Endothelial cell of umbilical vein (primary cell): ENCODE measurements around the gene LUC7L. TPM values are rescaled to one million over a fixed set of nuclear protein-coding genes. Genes with fewer than 3 reads are reported as not detected.

Experiments used
- BruUV-seq: library from RNA; stranded (reverse); fragments of 400-500 nt; replicated peaks from 2 replicates; lab custom pipeline; 2021; lab: Mats Ljungman, UMichigan
- CTCF ChIA-PET: fragments of 300-600, 350-600 bp; sonication (Branson Sonifier 250); formaldehyde crosslinking; loops from one replicate; lab custom pipeline; 2021; ENCODE audit warnings: antibody characterized with exemption, inconsistent platforms; lab: Charles Lee
- POLR2A ChIA-PET: fragments of 300-600, 350-600 bp; sonication (Branson Sonifier 250); formaldehyde crosslinking; loops from one replicate; lab custom pipeline; 2021; ENCODE audit warnings: antibody characterized with exemption, inconsistent platforms; lab: Charles Lee
- DNase-seq: peaks from one replicate; pipeline ENCODE4 v3.0.0-alpha.2; 2011; ENCODE audit warnings: low read depth, low spot score
- FAIRE-seq: peaks from 2 replicates; lab custom pipeline; 2011; peaks lifted over from hg19 to GRCh38; lab: Jason Lieb, UNC
- H2AFZ ChIP-seq: 2 replicates; pipeline ENCODE4 v1.6.0; 2012; ENCODE audit warnings: low read depth, low read length, control low read depth, inconsistent platforms
- H3K27ac ChIP-seq: 2 replicates; pipeline ENCODE4 v1.5.1; 2011; ENCODE audit warnings: low read depth, mild to moderate bottlenecking, control low read depth, low read length, moderate library complexity; ENCODE audit not compliant: insufficient read depth
- H3K27me3 ChIP-seq, 2 experiments: 2 replicates each; pipeline versions ENCODE4 v1.6.0 to v1.6.1; 2011; ENCODE audit warnings: low read length in 2 of 2, mixed read lengths in 1 of 2; ENCODE audit not compliant: control insufficient read depth in 2 of 2, insufficient read depth in 2 of 2
- H3K36me3 ChIP-seq, 2 experiments: 2 replicates in 1 of 2; 3 replicates in 1 of 2; pipeline ENCODE4 v1.5.1; 2011; ENCODE audit warnings: low read length in 2 of 2, mild to moderate bottlenecking in 1 of 2, moderate library complexity in 1 of 2; ENCODE audit not compliant: control insufficient read depth in 2 of 2, insufficient read depth in 2 of 2; ENCODE audit errors: extremely low read depth in 1 of 2
- H3K4me1 ChIP-seq: 3 replicates; pipeline ENCODE4 v1.5.1; 2011; ENCODE audit warnings: mild to moderate bottlenecking, low read length; ENCODE audit not compliant: control insufficient read depth, insufficient read depth; ENCODE audit errors: extremely low read depth
- H3K4me2 ChIP-seq: 2 replicates; pipeline ENCODE4 v1.6.1; 2011; ENCODE audit warnings: low read length, control low read depth, mixed read lengths; ENCODE audit not compliant: insufficient read depth
- H3K4me3 ChIP-seq, 3 experiments: fragments of 200-600 bp in 1 of 3; sonication (generic), shearing (Covaris generic) in 1 of 3; replicated peaks in 1 of 3; 2 replicates each; pipeline ENCODE4 v1.5.1; 2011 to 2016; ENCODE audit warnings: control low read depth in 3 of 3, low read length in 3 of 3, mild to moderate bottlenecking in 2 of 3, inconsistent platforms in 1 of 3, low read depth in 1 of 3, moderate library complexity in 1 of 3; ENCODE audit not compliant: insufficient read depth in 1 of 3
- H3K79me2 ChIP-seq: 2 replicates; pipeline ENCODE4 v1.6.0; 2012; ENCODE audit warnings: low read length, inconsistent platforms; ENCODE audit not compliant: control insufficient read depth, insufficient read depth
- H3K9ac ChIP-seq: replicated peaks from 2 replicates; pipeline ENCODE3; 2011; ENCODE audit warnings: low read length, control low read depth; ENCODE audit not compliant: insufficient read depth; ENCODE audit errors: extremely low read depth
- H3K9me1 ChIP-seq: replicated peaks from 3 replicates; pipeline ENCODE4 v1.6.0; 2011; ENCODE audit warnings: mild to moderate bottlenecking, low read length; ENCODE audit not compliant: control insufficient read depth, insufficient read depth; ENCODE audit errors: extremely low read depth
- H3K9me3 ChIP-seq: replicated peaks from 2 replicates; pipeline ENCODE4 v1.5.1; 2012; ENCODE audit warnings: low read length, inconsistent platforms; ENCODE audit not compliant: control insufficient read depth, insufficient read depth
- H4K20me1 ChIP-seq: replicated peaks from 2 replicates; pipeline ENCODE3; 2011; ENCODE audit warnings: mild to moderate bottlenecking, low read length; ENCODE audit not compliant: control insufficient read depth, insufficient read depth; ENCODE audit errors: extremely low read depth
- EZH2 ChIP-seq: IDR thresholded peaks from 2 replicates; pipeline ENCODE4 v1.6.1; 2012; ENCODE audit warnings: borderline replicate concordance, low read depth, mild to moderate bottlenecking, moderate library complexity, low read length, inconsistent platforms; ENCODE audit not compliant: severe bottlenecking
- FOS ChIP-seq: IDR thresholded peaks from 2 replicates; pipeline ENCODE4 v1.6.1; 2011; ENCODE audit warnings: mild to moderate bottlenecking, low read length, moderate library complexity, borderline replicate concordance; ENCODE audit not compliant: insufficient read depth
- GATA2 ChIP-seq: IDR thresholded peaks from 2 replicates; pipeline ENCODE4 v1.7.0; 2011; ENCODE audit warnings: low read depth, mild to moderate bottlenecking, moderate library complexity, mixed read lengths, low read length; ENCODE audit not compliant: insufficient read length, insufficient read depth
- JUN ChIP-seq: IDR thresholded peaks from 2 replicates; pipeline ENCODE4 v1.6.1; 2011; ENCODE audit warnings: borderline replicate concordance, low read depth; ENCODE audit not compliant: insufficient read length, insufficient read depth
- MYC ChIP-seq: IDR thresholded peaks from one replicate; pipeline ENCODE4 v1.6.1; 2011; ENCODE audit warnings: mild to moderate bottlenecking, low read depth, low read length
- POLR2A ChIP-seq: IDR thresholded peaks from 2 replicates; pipeline ENCODE4 v1.6.1; 2012; ENCODE audit warnings: low read depth, mild to moderate bottlenecking, control low read depth, low read length
- POLR2AphosphoS5 ChIP-seq: IDR thresholded peaks from 2 replicates; pipeline ENCODE4 v1.6.1; 2012; ENCODE audit warnings: low read depth, mild to moderate bottlenecking, control low read depth, low read length, moderate library complexity; ENCODE audit not compliant: insufficient read depth
- dilution Hi-C: fragments of 300-500 bp; cut with MboI; formaldehyde crosslinking; loops from one replicate; pipeline ENCODE4 v1.15.0; 2019; ENCODE audit warnings: low sequenced_read_pairs; ENCODE audit not compliant: extremely low pct_ligation_motif_present
- intact Hi-C: fragments of 100-400 bp; cut with micrococcal nuclease; formaldehyde crosslinking; loops from one replicate; pipeline ENCODE4 v1.10.0; 2022
- polyA plus RNA-seq, 4 experiments: library from polyadenylated mRNA; depleted of rRNA in 3 of 4; stranded (reverse) in 3 of 4; unstranded in 1 of 4; fragments of >200 nt; gene quantifications; 2 replicates each; pipeline versions ENCODE4 v1.2.1 to v1.2.3, GENCODE V29; 2011 to 2012; ENCODE audit warnings: missing spikeins in 1 of 4
- total RNA-seq: library from RNA; stranded (reverse); gene quantifications from 2 replicates; pipeline ENCODE4 v1.2.3, GENCODE V29; 2021
- TF ChIP-seq, protein P1 (sequence below), 2 donors: IDR thresholded peaks; 1 replicate in 1 of 2; 2 replicates in 1 of 2; pipeline ENCODE4 v1.5.1; 2011; ENCODE audit warnings: low read length in 2 of 2, mild to moderate bottlenecking in 2 of 2, moderate library complexity in 2 of 2, control low read depth in 1 of 2, inconsistent platforms in 1 of 2, low read depth in 1 of 2; ENCODE audit not compliant: insufficient read depth in 1 of 2; ENCODE audit errors: extremely low read depth in 1 of 2
- TF ChIP-seq, protein P2 (sequence below): IDR thresholded peaks from 2 replicates; pipeline ENCODE4 v1.6.1; 2011; ENCODE audit not compliant: insufficient read depth, insufficient read length

The LUC7L gene
- total and polyA plus RNA-seq, 2 donors (not counting 3 experiments of a cell fraction or from before 2014, with no cell fraction given) = 75.4 to 94.7 TPM

DNA sequence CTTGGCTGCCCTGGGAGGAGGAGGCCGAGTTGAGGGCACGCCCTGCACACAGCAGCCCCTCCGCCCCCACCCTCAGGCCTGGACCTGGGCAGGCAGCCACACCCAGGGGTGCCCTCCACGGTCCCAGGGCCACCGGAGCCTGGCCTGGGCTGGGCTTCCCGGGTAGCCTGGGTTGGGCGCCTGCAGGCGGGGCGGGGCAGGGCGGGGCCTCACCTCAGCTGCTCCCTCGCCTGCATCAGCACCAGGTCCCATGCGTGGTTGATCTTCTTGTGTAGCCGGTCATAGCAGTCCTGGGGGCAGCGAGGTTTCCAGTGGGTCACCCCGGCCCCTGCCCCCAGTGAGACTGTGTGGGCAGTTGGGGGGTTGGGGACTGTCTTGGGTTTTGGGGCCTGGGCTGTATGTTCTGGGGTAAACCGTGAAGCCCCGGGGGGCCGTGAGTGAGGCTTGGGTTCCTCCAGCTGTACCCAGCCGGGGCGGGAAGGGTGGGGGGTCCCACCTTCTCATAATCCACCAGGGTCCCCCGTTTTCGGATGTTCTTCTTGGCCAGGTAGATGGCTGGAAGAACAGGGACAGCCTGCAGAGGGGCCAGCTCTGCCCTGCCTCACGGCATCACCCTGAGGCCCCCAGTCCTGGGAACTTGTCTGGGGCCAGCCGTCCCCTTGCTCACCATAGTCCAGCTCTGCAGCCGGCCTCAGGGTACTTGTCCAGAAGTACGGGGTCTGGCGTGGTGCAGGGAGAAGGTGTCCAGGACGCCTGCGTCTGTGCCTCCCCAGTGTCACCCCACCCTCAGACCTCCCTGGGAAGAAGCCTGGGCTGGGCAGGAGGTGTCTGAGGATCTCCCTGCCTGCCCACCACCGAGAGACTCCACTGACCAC is 44.5 kb upstream of the LUC7L start:
- H3K27ac ChIP-seq = no peak overlapping the region
- H3K79me2 ChIP-seq = no peaks in the 10 kb centered on the region
- H4K20me1 ChIP-seq = no peaks in the 10 kb centered on the region
- H2AFZ ChIP-seq = no peak overlapping the region
- dilution Hi-C loops = no loop called here
- TF ChIP-seq GATA2 (no peak), POLR2A (no peak), JUN (no peak), FOS (no peak), MYC (no peak), POLR2AphosphoS5 (no peak), EZH2 (no peak)
- TF ChIP-seq, protein P1, sequence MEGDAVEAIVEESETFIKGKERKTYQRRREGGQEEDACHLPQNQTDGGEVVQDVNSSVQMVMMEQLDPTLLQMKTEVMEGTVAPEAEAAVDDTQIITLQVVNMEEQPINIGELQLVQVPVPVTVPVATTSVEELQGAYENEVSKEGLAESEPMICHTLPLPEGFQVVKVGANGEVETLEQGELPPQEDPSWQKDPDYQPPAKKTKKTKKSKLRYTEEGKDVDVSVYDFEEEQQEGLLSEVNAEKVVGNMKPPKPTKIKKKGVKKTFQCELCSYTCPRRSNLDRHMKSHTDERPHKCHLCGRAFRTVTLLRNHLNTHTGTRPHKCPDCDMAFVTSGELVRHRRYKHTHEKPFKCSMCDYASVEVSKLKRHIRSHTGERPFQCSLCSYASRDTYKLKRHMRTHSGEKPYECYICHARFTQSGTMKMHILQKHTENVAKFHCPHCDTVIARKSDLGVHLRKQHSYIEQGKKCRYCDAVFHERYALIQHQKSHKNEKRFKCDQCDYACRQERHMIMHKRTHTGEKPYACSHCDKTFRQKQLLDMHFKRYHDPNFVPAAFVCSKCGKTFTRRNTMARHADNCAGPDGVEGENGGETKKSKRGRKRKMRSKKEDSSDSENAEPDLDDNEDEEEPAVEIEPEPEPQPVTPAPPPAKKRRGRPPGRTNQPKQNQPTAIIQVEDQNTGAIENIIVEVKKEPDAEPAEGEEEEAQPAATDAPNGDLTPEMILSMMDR (IDR thresholded peaks at IDR 0.05; ENCODE audit: extremely low read depth in 1 of 2, insufficient read depth in 1 of 2, low read depth in 1 of 2, low read length in 2 of 2) = no peak
- TF ChIP-seq, protein P2, sequence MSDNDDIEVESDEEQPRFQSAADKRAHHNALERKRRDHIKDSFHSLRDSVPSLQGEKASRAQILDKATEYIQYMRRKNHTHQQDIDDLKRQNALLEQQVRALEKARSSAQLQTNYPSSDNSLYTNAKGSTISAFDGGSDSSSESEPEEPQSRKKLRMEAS = no peak
- no peaks in the 10 kb centered on the region for H3K36me3 ChIP-seq
- no peak overlapping the region for H3K4me2 ChIP-seq
- intact Hi-C loops = no loop called here
- H3K9me1 ChIP-seq = no peaks in the 10 kb centered on the region
- FAIRE-seq (no peak), DNase-seq (no peak)
- H3K4me3 ChIP-seq = no peak overlapping the region
- BruUV-seq = no TSS peak
- H3K27me3 ChIP-seq = no peaks in the 10 kb centered on the region
- no peaks in the 10 kb centered on the region for H3K9me3 ChIP-seq
- no peak overlapping the region for H3K9ac ChIP-seq
- POLR2A ChIA-PET = no interaction called here
- CTCF ChIA-PET = no interaction called here
- H3K4me1 ChIP-seq = peaks cover 3% of the 10 kb centered on the region
